NB4 (cell line): ENCODE data around the gene NMNAT3.

ENCODE experiments used
- CTCF ChIP-seq: IDR thresholded peaks from one replicate; pipeline ENCODE4 v1.5.1; 2012; ENCODE audit warnings: low read depth, low read length
- MAX ChIP-seq: IDR thresholded peaks from 2 replicates; pipeline ENCODE4 v1.6.1; 2011; ENCODE audit warnings: low read depth, low read length

- TF ChIP-seq CTCF (no peak), MAX (no peak)
Observed at GRCh38 chr3:139638518-139638917, 39.3 kb downstream of the NMNAT3 start.
